CD4-positive, alpha-beta memory T cell (primary cell): ENCODE results near the gene TGOLN2. TPM values are rescaled to one million over a fixed set of nuclear protein-coding genes. Genes with fewer than 3 reads are reported as not detected.

Experiments
- CTCF ChIA-PET: fragments of 350-600 bp; sonication (Branson Sonifier 250); formaldehyde crosslinking; loops from one replicate; lab custom pipeline; 2021; ENCODE audit warnings: inconsistent platforms; ENCODE audit not compliant: partially characterized antibody; lab: Charles Lee
- POLR2A ChIA-PET: fragments of 350-600 bp; sonication (Branson Sonifier 250); formaldehyde crosslinking; loops from one replicate; lab custom pipeline; 2021; ENCODE audit not compliant: partially characterized antibody; lab: Charles Lee
- DNase-seq, 5 donors: peaks; one replicate each; pipeline versions ENCODE4 v3.0.0 to v3.0.0-alpha.2; 2020 to 2022; ENCODE audit warnings: mixed read lengths in 1 of 5
- H3K27ac ChIP-seq: one replicate; pipeline ENCODE4 v1.7.0; 2013; ENCODE audit warnings: low read depth, low read length
- H3K27me3 ChIP-seq: 2 replicates; pipeline ENCODE4 v1.7.0; 2013; ENCODE audit warnings: mild to moderate bottlenecking, low read length, moderate library complexity; ENCODE audit not compliant: insufficient read depth
- H3K36me3 ChIP-seq: 2 replicates; pipeline ENCODE4 v1.7.0; 2013; ENCODE audit warnings: mild to moderate bottlenecking, low read length, moderate library complexity; ENCODE audit not compliant: insufficient read depth
- H3K4me1 ChIP-seq: 2 replicates; pipeline ENCODE4 v1.7.0; 2013; ENCODE audit warnings: mild to moderate bottlenecking, low read length, moderate library complexity; ENCODE audit not compliant: insufficient read depth
- H3K4me3 ChIP-seq, 2 donors: one replicate each; pipeline ENCODE4 v1.7.0; 2013; ENCODE audit warnings: low read length in 2 of 2, mild to moderate bottlenecking in 1 of 2
- H3K9me3 ChIP-seq, 2 donors: one replicate each; pipeline ENCODE4 v1.7.0; 2013; ENCODE audit warnings: low read length in 2 of 2, control low read depth in 1 of 2; ENCODE audit not compliant: control insufficient read depth in 1 of 2
- H3K27ac Mint-ChIP-seq, 7 donors: one replicate each; pipeline ENCODE4 v1.8.0; 2020 to 2021; ENCODE audit warnings: mixed read lengths in 7 of 7, mild to moderate bottlenecking in 6 of 7, inconsistent platforms in 3 of 7, moderate library complexity in 3 of 7
- H3K27me3 Mint-ChIP-seq, 2 donors: one replicate each; pipeline ENCODE4 v1.8.0; 2020 to 2021; ENCODE audit warnings: mixed read lengths in 2 of 2
- H3K36me3 Mint-ChIP-seq, 2 donors: one replicate each; pipeline ENCODE4 v1.8.0; 2020 to 2021; ENCODE audit warnings: mixed read lengths in 2 of 2, inconsistent platforms in 1 of 2, mild to moderate bottlenecking in 1 of 2
- H3K4me1 Mint-ChIP-seq, 4 donors: one replicate each; pipeline ENCODE4 v1.8.0; 2020 to 2021; ENCODE audit warnings: mixed read lengths in 4 of 4, mild to moderate bottlenecking in 1 of 4
- H3K4me3 Mint-ChIP-seq, 8 donors: one replicate each; pipeline ENCODE4 v1.8.0; 2020 to 2021; ENCODE audit warnings: mixed read lengths in 8 of 8, mild to moderate bottlenecking in 7 of 8, moderate library complexity in 6 of 8, inconsistent platforms in 3 of 8
- H3K9me3 Mint-ChIP-seq, 8 donors: one replicate each; pipeline ENCODE4 v1.8.0; 2020 to 2021; ENCODE audit warnings: mixed read lengths in 8 of 8, mild to moderate bottlenecking in 5 of 8, inconsistent platforms in 3 of 8, moderate library complexity in 1 of 8
- intact Hi-C: fragments of 100-400 bp; cut with micrococcal nuclease; formaldehyde crosslinking; loops from one replicate; pipeline ENCODE4 v1.15.1; 2023
- polyA plus RNA-seq, 2 donors: library from polyadenylated mRNA; unstranded; fragments of 300-500 nt; fragmentation: Illumina TruSeq; gene quantifications; one replicate each; pipeline ENCODE4 v1.2.3, GENCODE V29; 2021
- total RNA-seq, 2 experiments: library from RNA; stranded (reverse); gene quantifications; one replicate each; pipeline ENCODE4 v1.2.3, GENCODE V29; 2021

Gene TGOLN2
- total and polyA plus RNA-seq, 4 experiments from 2014 or later, result 29.8 to 195 (median 121) TPM

- H3K27me3 Mint-ChIP-seq, result no peaks in the 10 kb centered on the region
- H3K36me3 Mint-ChIP-seq, result no peaks in the 10 kb centered on the region
- Histone ChIP-seq H3K36me3 (no peaks in the 10 kb centered on the region), H3K27me3 (no peaks in the 10 kb centered on the region), H3K4me3 (no peak overlapping the region), H3K4me1 (no peaks in the 10 kb centered on the region), H3K9me3 (no peaks in the 10 kb centered on the region), H3K27ac (no peak overlapping the region)
- no peak overlapping the region for H3K4me3 Mint-ChIP-seq
- DNase-seq, result no peak
- H3K9me3 Mint-ChIP-seq, result peaks cover 0 to 4% (median 0%) of the 10 kb centered on the region in 8 donors
- H3K4me1 Mint-ChIP-seq, result peaks cover 7 to 11% (median 9%) of the 10 kb centered on the region in 4 donors
- POLR2A ChIA-PET, result no interaction called here
- peak overlapping the region in 1 of 7 donors; percentile 52 for H3K27ac Mint-ChIP-seq
- CTCF ChIA-PET, result interaction anchor here (1.6 to 11.2 kb wide), 3 partner anchors 13 to 216 kb away, joined by 3 to 181 read pairs (median 156); no protein-coding TSS in a partner anchor
- intact Hi-C loops, result no loop called here
Observed at GRCh38 chr2:85283641-85284040, 44.1 kb downstream of the TGOLN2 start.

DNA sequence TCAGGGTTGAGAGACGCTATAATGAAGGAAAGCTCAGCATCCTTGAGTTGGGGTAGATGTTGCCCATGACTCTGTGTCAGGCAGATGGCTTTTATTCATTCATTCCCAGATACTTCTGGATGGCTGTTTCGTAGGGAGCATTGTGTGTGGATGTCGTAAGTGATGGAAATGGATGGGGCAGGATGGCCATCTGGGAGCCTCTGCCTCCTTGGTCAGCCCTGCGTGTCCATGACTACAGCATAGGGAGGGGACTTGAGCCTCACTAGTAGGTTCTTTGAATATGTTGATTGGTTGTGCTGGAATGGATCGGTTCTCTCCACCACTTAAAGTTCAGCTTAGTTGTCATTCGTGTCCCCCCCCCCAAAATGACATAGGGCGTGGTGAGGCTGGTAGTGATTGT, 44.9 kb downstream of the TGOLN2 start:
- H3K36me3 Mint-ChIP-seq, result no peaks in the 10 kb centered on the region
- intact Hi-C loops, result no loop called here

DNA sequence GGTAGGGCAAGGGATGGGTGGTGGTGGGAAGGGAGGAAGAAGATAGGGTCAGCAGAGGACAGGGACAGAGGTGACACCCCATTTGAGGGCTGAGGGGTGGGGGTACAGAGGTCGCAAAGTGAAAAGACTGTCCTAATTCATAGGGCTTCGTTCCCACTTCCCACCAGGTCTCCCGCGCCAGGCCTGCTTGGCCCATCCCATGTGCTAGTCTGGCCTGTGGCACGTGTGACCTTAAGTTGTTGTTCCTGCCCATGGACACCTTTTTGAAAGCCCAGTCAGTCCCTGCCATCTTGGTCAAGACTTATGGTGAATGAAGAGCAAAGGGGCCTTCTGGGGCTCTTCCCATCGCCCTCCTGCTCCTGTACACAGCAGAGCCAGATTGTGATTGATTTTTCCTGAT, 46.2 kb downstream of the TGOLN2 start:
- Histone ChIP-seq H3K4me3 (no peak overlapping the region), H3K27ac (no peak overlapping the region), H3K27me3 (no peaks in the 10 kb centered on the region), H3K36me3 (no peaks in the 10 kb centered on the region), H3K9me3 (no peaks in the 10 kb centered on the region), H3K4me1 (no peaks in the 10 kb centered on the region)
- ChIA-PET CTCF (interaction anchor here (1.4 kb wide), 1 partner anchor 19 kb away, joined by 8 read pairs; no protein-coding TSS in a partner anchor), POLR2A (no interaction called here)
- H3K9me3 Mint-ChIP-seq, result peaks cover 0 to 2% (median 0%) of the 10 kb centered on the region in 8 donors
- peaks cover 3 to 5% (median 3%) of the 10 kb centered on the region in 4 donors for H3K4me1 Mint-ChIP-seq
- H3K27ac Mint-ChIP-seq, result no peak overlapping the region
- no peaks in the 10 kb centered on the region for H3K36me3 Mint-ChIP-seq
- intact Hi-C loops, result no loop called here
- H3K27me3 Mint-ChIP-seq, result no peaks in the 10 kb centered on the region
- no peak overlapping the region for H3K4me3 Mint-ChIP-seq
- no peak for DNase-seq

More for the DNA sequence above, 44.9 kb downstream of the TGOLN2 start:
- H3K9me3 Mint-ChIP-seq, result peaks cover 0 to 2% (median 0%) of the 10 kb centered on the region in 8 donors
- H3K9me3 ChIP-seq, result no peaks in the 10 kb centered on the region
- POLR2A ChIA-PET, result no interaction called here
- peaks cover 7 to 11% (median 9%) of the 10 kb centered on the region in 4 donors for H3K4me1 Mint-ChIP-seq
- H3K27ac ChIP-seq, result no peak overlapping the region
- H3K27me3 Mint-ChIP-seq, result no peaks in the 10 kb centered on the region
- no peak overlapping the region for H3K27ac Mint-ChIP-seq
- H3K4me3 ChIP-seq, result no peak overlapping the region
- no peaks in the 10 kb centered on the region for H3K36me3 ChIP-seq
- CTCF ChIA-PET, result interaction anchor here (0.7 to 11.2 kb wide), 4 partner anchors 8 to 216 kb away, joined by 3 to 181 read pairs (median 80); no protein-coding TSS in a partner anchor
- no peaks in the 10 kb centered on the region for H3K27me3 ChIP-seq
- no peak overlapping the region for H3K4me3 Mint-ChIP-seq
- no peaks in the 10 kb centered on the region for H3K4me1 ChIP-seq
- DNase-seq, result no peak

- Histone ChIP-seq H3K4me3 (no peak overlapping the region), H3K27ac (no peak overlapping the region), H3K4me1 (no peaks in the 10 kb centered on the region), H3K9me3 (no peaks in the 10 kb centered on the region), H3K27me3 (no peaks in the 10 kb centered on the region), H3K36me3 (no peaks in the 10 kb centered on the region)
- Mint-ChIP-seq H3K27ac (no peak overlapping the region), H3K4me1 (no peaks in the 10 kb centered on the region), H3K4me3 (no peak overlapping the region), H3K36me3 (no peaks in the 10 kb centered on the region), H3K27me3 (peaks cover 2 to 3% of the 10 kb centered on the region in 2 donors), H3K9me3 (peaks cover 0 to 2% (median 0%) of the 10 kb centered on the region in 8 donors)
- CTCF ChIA-PET, result interaction anchor here (1.0 kb wide), 1 partner anchor 12 kb away, joined by 5 read pairs; no protein-coding TSS in a partner anchor
- POLR2A ChIA-PET, result no interaction called here
- intact Hi-C loops, result no loop called here
- no peak for DNase-seq
Observed at GRCh38 chr2:85278361-85278760, 49.4 kb downstream of the TGOLN2 start.

DNA sequence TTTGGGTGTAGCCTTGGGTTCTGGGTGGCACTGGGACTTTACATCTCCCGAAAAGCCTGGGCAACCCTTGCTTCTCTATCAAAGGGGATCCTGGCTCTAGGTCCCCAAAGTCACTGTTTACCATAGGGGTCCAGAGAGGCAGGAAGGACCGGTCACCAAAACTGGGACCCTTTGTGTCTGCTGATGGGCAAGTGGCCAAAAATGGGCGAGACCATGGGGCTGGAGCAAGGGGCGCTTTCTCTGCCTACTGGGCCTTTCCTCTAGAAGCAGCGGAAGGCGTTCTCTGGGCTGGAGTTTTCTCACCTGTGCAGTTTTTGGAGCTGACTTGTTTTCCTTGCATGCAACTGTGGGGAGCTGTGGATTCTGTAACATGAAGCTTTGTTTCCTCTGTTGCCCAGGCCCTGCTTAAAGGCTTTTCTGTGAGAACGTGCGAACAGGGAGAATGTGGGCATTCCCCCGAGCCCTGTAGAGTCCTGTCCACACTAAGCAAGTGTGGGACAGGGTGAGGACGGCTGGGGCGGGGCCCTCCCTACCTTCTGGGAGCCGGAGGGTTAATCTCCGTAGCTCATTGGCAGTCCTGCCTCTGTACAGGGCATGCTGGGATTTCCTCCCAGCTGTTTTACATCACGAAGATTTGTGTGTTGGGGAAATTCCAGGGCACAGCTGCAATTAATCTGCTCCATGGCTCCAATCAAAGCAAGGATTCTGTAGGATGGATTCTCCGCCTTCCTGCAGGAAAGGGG, 50.2 kb downstream of the TGOLN2 start:
- Mint-ChIP-seq H3K27me3 (peaks cover 3 to 6% of the 10 kb centered on the region in 2 donors), H3K36me3 (no peaks in the 10 kb centered on the region), H3K4me3 (no peak overlapping the region), H3K9me3 (peaks cover 0 to 2% (median 0%) of the 10 kb centered on the region in 8 donors), H3K27ac (no peak overlapping the region), H3K4me1 (no peaks in the 10 kb centered on the region)
- Histone ChIP-seq H3K4me3 (no peak overlapping the region), H3K36me3 (no peaks in the 10 kb centered on the region), H3K9me3 (no peaks in the 10 kb centered on the region), H3K27me3 (no peaks in the 10 kb centered on the region), H3K27ac (no peak overlapping the region), H3K4me1 (no peaks in the 10 kb centered on the region)
- intact Hi-C loops, result no loop called here
- DNase-seq, result no peak
- POLR2A ChIA-PET, result no interaction called here
- CTCF ChIA-PET, result interaction anchor here (1.0 to 14.3 kb wide), 2 partner anchors 10 to 11 kb away, joined by 5 to 181 read pairs; no protein-coding TSS in a partner anchor

GRCh38 chr2:85276571-85277118, 51.1 kb downstream of the TGOLN2 start:
- ChIA-PET CTCF (interaction anchor here (2.3 to 14.3 kb wide), 2 partner anchors 10 to 11 kb away, joined by 12 to 181 read pairs; no protein-coding TSS in a partner anchor), POLR2A (no interaction called here)
- peaks cover 4 to 6% of the 10 kb centered on the region in 2 donors for H3K27me3 Mint-ChIP-seq
- Histone ChIP-seq H3K27ac (no peak overlapping the region), H3K9me3 (no peaks in the 10 kb centered on the region), H3K4me3 (no peak overlapping the region), H3K27me3 (no peaks in the 10 kb centered on the region), H3K36me3 (no peaks in the 10 kb centered on the region), H3K4me1 (no peaks in the 10 kb centered on the region)
- intact Hi-C loops, result no loop called here
- no peaks in the 10 kb centered on the region for H3K36me3 Mint-ChIP-seq
- no peak for DNase-seq
- no peak overlapping the region for H3K4me3 Mint-ChIP-seq
- no peak overlapping the region for H3K27ac Mint-ChIP-seq
- H3K4me1 Mint-ChIP-seq, result no peaks in the 10 kb centered on the region
- peaks cover 0 to 2% (median 0%) of the 10 kb centered on the region in 8 donors for H3K9me3 Mint-ChIP-seq

DNA sequence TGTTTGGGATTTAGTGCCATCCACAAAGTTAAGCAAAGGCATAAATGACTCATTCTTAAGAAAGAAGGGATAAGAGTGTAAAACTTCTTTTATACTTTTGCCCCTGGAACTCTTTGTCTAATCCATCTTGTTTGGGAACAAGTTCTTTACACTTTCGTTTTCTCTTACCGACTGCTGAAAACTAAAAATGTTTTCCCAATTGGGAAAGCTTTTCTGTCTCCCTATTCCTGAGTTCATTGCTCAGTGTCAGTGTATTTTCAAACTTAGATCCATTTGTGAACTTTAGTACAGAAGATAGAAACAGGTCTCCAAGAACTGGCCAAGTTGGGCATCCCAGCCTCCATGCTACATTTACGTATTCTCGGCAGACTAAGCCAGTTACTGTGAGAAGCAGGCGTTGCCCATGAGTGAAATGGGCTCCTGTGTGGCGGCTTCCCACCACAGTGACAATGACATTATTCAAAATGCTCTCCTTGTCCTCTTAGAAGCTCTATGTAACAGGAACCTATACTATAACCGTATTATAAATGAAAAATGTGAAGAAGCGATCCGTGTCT, 51.7 kb downstream of the TGOLN2 start:
- H3K27me3 Mint-ChIP-seq, result peaks cover 8% of the 10 kb centered on the region in 2 donors
- no peaks in the 10 kb centered on the region for H3K4me1 ChIP-seq
- H3K27ac Mint-ChIP-seq, result no peak overlapping the region
- H3K9me3 ChIP-seq, result no peaks in the 10 kb centered on the region
- H3K4me3 Mint-ChIP-seq, result no peak overlapping the region
- H3K27ac ChIP-seq, result no peak overlapping the region
- no peak for DNase-seq
- H3K4me3 ChIP-seq, result no peak overlapping the region
- peaks cover 0 to 2% (median 0%) of the 10 kb centered on the region in 8 donors for H3K9me3 Mint-ChIP-seq
- H3K4me1 Mint-ChIP-seq, result no peaks in the 10 kb centered on the region
- intact Hi-C loops, result no loop called here
- ChIA-PET POLR2A (interaction anchor here (0.6 kb wide), 1 partner anchor 25 kb away, joined by 3 read pairs; no protein-coding TSS in a partner anchor), CTCF (interaction anchor here (2.3 to 14.3 kb wide), 2 partner anchors 10 to 12 kb away, joined by 12 to 181 read pairs; no protein-coding TSS in a partner anchor)
- H3K36me3 ChIP-seq, result no peaks in the 10 kb centered on the region
- no peaks in the 10 kb centered on the region for H3K36me3 Mint-ChIP-seq
- H3K27me3 ChIP-seq, result no peaks in the 10 kb centered on the region
